Sigmoid colon (tissue), 7 donors: Measurements from ENCODE around the gene ARID3B. TPM values are rescaled to one million over a fixed set of nuclear protein-coding genes. Genes with fewer than 3 reads are reported as not detected.

Experiments
- DNase-seq: peaks from one replicate; pipeline ENCODE4 v3.0.0-alpha.2; 2019
- H3K27ac ChIP-seq, 4 donors: fragments of 200-600 bp; sonication (generic); one replicate each; pipeline ENCODE4 v1.5.1; 2016 to 2019; ENCODE audit warnings: mild to moderate bottlenecking in 1 of 4
- H3K27me3 ChIP-seq, 3 donors: fragments of 200-600 bp; sonication (generic); one replicate each; pipeline ENCODE4 v1.5.1; 2019; ENCODE audit warnings: mild to moderate bottlenecking in 1 of 3
- H3K36me3 ChIP-seq, 4 donors: fragments of 200-600 bp; sonication (generic); one replicate each; pipeline ENCODE4 v1.5.1; 2016 to 2019
- H3K4me1 ChIP-seq, 4 donors: fragments of 200-600 bp; sonication (generic); one replicate each; pipeline ENCODE4 v1.5.1; 2017 to 2019
- H3K4me3 ChIP-seq, 4 donors: fragments of 200-600 bp; sonication (generic); one replicate each; pipeline ENCODE4 v1.5.1; 2017 to 2019; ENCODE audit warnings: mild to moderate bottlenecking in 2 of 4, moderate library complexity in 1 of 4
- H3K9me3 ChIP-seq, 4 donors: fragments of 200-600 bp in 3 of 4; sonication (generic) in 3 of 4; one replicate each; pipeline versions ENCODE4 v1.5.1 to v1.6.1; 2013 to 2019
- EP300 ChIP-seq, 4 donors: sonication (generic); formaldehyde crosslinking; IDR thresholded peaks; one replicate each; pipeline ENCODE4 v1.6.1; 2017; ENCODE audit warnings: antibody characterized with exemption in 4 of 4
- POLR2A ChIP-seq, 2 donors: fragments of 450-650 bp; IDR thresholded peaks; one replicate each; pipeline ENCODE4 v1.6.1; 2016; ENCODE audit warnings: antibody characterized with exemption in 2 of 2, mild to moderate bottlenecking in 2 of 2, moderate library complexity in 2 of 2
- POLR2AphosphoS5 ChIP-seq, 4 donors: sonication (generic); formaldehyde crosslinking; IDR thresholded peaks; one replicate each; pipeline ENCODE4 v1.6.1; 2017; ENCODE audit warnings: antibody characterized with exemption in 4 of 4
- WGBS, 2 donors: extraction: QIAGEN DNeasy Blood & Tissue Kit; methylation state at CpG; one replicate each; pipeline ENCODE4 v1.1.7; 2013; 5-methylcytosine and 5-hydroxymethylcytosine counted together
- intact Hi-C: fragments of 100-400 bp; cut with DNase I; formaldehyde crosslinking; loops from one replicate; pipeline ENCODE4 v1.15.1; 2023
- polyA plus RNA-seq, 3 donors: library from polyadenylated mRNA; stranded (reverse); fragments of 200-250 nt; gene quantifications; one replicate each; pipeline ENCODE4 v1.2.3, GENCODE V29; 2013
- total RNA-seq, 4 donors: library from RNA; depleted of rRNA; stranded (reverse); fragments of >200 nt; gene quantifications; one replicate each; pipeline ENCODE4 v1.1.0, GENCODE V29; 2016
- TF ChIP-seq, protein P1 (sequence below), 4 experiments: fragments of 450-650 bp in 3 of 4; fragments of 200-600 bp in 1 of 4; IDR thresholded peaks; one replicate each; pipeline ENCODE4 v1.5.1; 2016 to 2019; ENCODE audit warnings: antibody characterized with exemption in 4 of 4, mild to moderate bottlenecking in 3 of 4, moderate library complexity in 2 of 4
- donor health status: healthy with polysubstance abuse.
- donor health status: Bipolar disorder and iron deficiency.
- donor health status: healthy.

The ARID3B gene
- total and polyA plus RNA-seq, 7 donors, result 2.3 to 9.7 (median 5.3) TPM

- intact Hi-C loops, result no loop called here
- no peak overlapping the region for H3K27ac ChIP-seq
- 88 to 92% methylated on average over 5 of the region's 5 CpGs for WGBS, 2 donors
- no peaks in the 10 kb centered on the region for H3K9me3 ChIP-seq
- no peak for DNase-seq
- TF ChIP-seq POLR2AphosphoS5 (IDR thresholded peaks at IDR 0.05) (no peak), POLR2A (IDR thresholded peaks at IDR 0.05) (no peak), EP300 (IDR thresholded peaks at IDR 0.05) (no peak)
- TF ChIP-seq, protein P1, sequence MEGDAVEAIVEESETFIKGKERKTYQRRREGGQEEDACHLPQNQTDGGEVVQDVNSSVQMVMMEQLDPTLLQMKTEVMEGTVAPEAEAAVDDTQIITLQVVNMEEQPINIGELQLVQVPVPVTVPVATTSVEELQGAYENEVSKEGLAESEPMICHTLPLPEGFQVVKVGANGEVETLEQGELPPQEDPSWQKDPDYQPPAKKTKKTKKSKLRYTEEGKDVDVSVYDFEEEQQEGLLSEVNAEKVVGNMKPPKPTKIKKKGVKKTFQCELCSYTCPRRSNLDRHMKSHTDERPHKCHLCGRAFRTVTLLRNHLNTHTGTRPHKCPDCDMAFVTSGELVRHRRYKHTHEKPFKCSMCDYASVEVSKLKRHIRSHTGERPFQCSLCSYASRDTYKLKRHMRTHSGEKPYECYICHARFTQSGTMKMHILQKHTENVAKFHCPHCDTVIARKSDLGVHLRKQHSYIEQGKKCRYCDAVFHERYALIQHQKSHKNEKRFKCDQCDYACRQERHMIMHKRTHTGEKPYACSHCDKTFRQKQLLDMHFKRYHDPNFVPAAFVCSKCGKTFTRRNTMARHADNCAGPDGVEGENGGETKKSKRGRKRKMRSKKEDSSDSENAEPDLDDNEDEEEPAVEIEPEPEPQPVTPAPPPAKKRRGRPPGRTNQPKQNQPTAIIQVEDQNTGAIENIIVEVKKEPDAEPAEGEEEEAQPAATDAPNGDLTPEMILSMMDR (IDR thresholded peaks at IDR 0.05), result no peak
- peaks cover 0 to under 1% (median 0%) of the 10 kb centered on the region in 4 donors for H3K36me3 ChIP-seq
- no peaks in the 10 kb centered on the region for H3K27me3 ChIP-seq
- no peaks in the 10 kb centered on the region for H3K4me1 ChIP-seq
- H3K4me3 ChIP-seq, result no peak overlapping the region
Observed at GRCh38 chr15:74558706-74559105, 17.7 kb downstream of the ARID3B start.

GRCh38 chr15:74563442-74563841 is 22.4 kb downstream of the ARID3B start:
- 80 to 98% methylated on average over 3 of the region's 3 CpGs for WGBS, 2 donors
- intact Hi-C loops, result no loop called here

DNA sequence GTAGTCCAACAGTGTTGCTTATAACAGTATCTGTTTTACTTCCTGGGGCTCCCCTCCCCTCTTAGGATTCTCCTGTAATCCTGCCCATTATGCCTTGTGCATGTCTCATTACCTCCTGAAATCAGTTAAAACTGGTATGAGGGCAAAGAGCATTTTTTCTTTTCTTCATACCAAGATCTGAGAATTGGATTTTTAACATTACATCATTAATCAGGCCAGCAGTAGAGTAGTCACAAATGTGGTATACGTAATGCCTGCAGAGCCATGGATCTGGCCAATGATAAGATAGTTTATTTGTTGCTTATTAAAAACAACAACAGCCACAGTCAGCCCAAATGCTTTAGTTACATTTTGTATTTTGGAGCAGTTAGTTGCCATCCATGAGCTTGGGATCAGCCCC is 23.2 kb downstream of the ARID3B start:
- Histone ChIP-seq H3K27me3 (no peaks in the 10 kb centered on the region), H3K9me3 (no peaks in the 10 kb centered on the region), H3K4me3 (no peak overlapping the region), H3K36me3 (peaks cover 0 to 4% (median 0%) of the 10 kb centered on the region in 4 donors), H3K4me1 (no peaks in the 10 kb centered on the region), H3K27ac (no peak overlapping the region)
- intact Hi-C loops, result no loop called here
- 98 to 100% methylated on average over 1 of the region's 1 CpG for WGBS, 2 donors
- TF ChIP-seq, protein P1 (IDR thresholded peaks at IDR 0.05), result no peak
- TF ChIP-seq EP300 (IDR thresholded peaks at IDR 0.05), result no peak
- no peak for TF ChIP-seq POLR2A (IDR thresholded peaks at IDR 0.05)
- no peak for TF ChIP-seq POLR2AphosphoS5 (IDR thresholded peaks at IDR 0.05)
- DNase-seq, result no peak

More at GRCh38 chr15:74563442-74563841, 22.4 kb downstream of the ARID3B start:
- Histone ChIP-seq H3K36me3 (peaks cover 0 to 4% (median 0%) of the 10 kb centered on the region in 4 donors), H3K27ac (no peak overlapping the region), H3K4me1 (no peaks in the 10 kb centered on the region), H3K9me3 (no peaks in the 10 kb centered on the region), H3K27me3 (no peaks in the 10 kb centered on the region), H3K4me3 (no peak overlapping the region)
- TF ChIP-seq POLR2A (IDR thresholded peaks at IDR 0.05), result no peak
- no peak for TF ChIP-seq EP300 (IDR thresholded peaks at IDR 0.05)
- TF ChIP-seq POLR2AphosphoS5 (IDR thresholded peaks at IDR 0.05), result no peak
- TF ChIP-seq, protein P1 (IDR thresholded peaks at IDR 0.05), result no peak
- no peak for DNase-seq

DNA sequence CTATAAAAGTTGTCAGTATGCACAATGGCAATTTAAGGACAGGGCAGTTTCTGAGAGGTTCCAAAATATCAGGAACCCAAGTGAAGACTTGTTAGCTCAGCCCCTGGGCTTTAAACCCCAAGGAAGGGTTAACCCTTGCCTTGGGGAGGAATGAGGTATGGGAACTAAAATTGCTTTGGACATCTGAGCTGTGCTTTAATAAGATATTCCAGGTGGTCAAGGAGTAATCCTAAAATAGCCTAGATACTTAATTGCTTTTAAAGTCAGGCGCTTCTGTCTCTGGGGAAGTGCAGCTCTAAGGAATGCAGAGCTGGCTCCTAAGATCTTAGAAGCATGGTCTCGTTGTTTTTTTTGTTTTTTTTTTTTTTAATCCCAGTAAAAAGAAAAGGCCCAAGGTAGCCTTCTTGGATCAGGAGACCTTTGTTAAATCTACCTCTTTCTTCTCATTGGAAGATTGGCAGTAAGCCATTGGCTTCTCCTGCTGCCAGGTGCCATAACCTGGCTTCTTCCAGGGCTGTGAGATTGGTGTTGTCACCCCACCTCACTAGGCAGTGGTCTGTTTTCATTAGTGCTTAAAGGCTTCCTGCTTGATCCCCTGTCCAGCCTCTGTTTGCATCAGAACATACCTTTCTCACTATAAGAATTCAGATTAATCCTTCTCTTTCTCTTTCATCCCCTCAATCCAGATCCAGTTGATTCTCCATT is 24.5 kb downstream of the ARID3B start:
- TF ChIP-seq POLR2A (IDR thresholded peaks at IDR 0.05) (no peak), POLR2AphosphoS5 (IDR thresholded peaks at IDR 0.05) (no peak), EP300 (IDR thresholded peaks at IDR 0.05) (no peak)
- TF ChIP-seq, protein P1 (IDR thresholded peaks at IDR 0.05), result no peak
- no peak overlapping the region for H3K4me3 ChIP-seq
- H3K36me3 ChIP-seq, result peaks cover 0 to 4% (median 0%) of the 10 kb centered on the region in 4 donors
- H3K27ac ChIP-seq, result no peak overlapping the region
- H3K4me1 ChIP-seq, result peaks cover 0 to 13% (median 9%) of the 10 kb centered on the region in 4 donors
- no peaks in the 10 kb centered on the region for H3K27me3 ChIP-seq
- no peaks in the 10 kb centered on the region for H3K9me3 ChIP-seq
- intact Hi-C loops, result no loop called here
- WGBS, 2 donors, result 77 to 83% methylated on average over 2 of the region's 2 CpGs
- DNase-seq, result no peak
